Left renal pelvis (tissue), 4 donors: ENCODE measurements around the gene TJAP1. TPM values are rescaled to one million over a fixed set of nuclear protein-coding genes. Genes with fewer than 3 reads are reported as not detected.
A peak's percentile ranks its signal among the peaks of the same experiment; 100 is the strongest.

Experiments used
- DNase-seq, 4 donors: peaks; one replicate each; pipeline ENCODE4 v3.0.0-alpha.2; 2013; ENCODE audit warnings: low read depth in 4 of 4, low spot score in 3 of 4
- polyA plus RNA-seq, 4 donors: library from polyadenylated mRNA; unstranded; fragments of 120-200 nt; gene quantifications; one replicate each; pipeline ENCODE4 v1.2.1, GENCODE V29; 2013; ENCODE audit not compliant: insufficient read length in 4 of 4

TJAP1 gene
- polyA plus RNA-seq, 4 donors, result 26.5 to 46.5 (median 33.3) TPM

- DNase-seq, result no peak
Measured at GRCh38 chr6:43500921-43501320, 23.6 kb downstream of the TJAP1 start.

GRCh38 chr6:43502666-43503065, 25.3 kb downstream of the TJAP1 start:
- DNase-seq, result no peak

GRCh38 chr6:43503443-43503842, 26.1 kb downstream of the TJAP1 start:
- no peak for DNase-seq

- no peak for DNase-seq
Measured at GRCh38 chr6:43504756-43505593, 27.6 kb downstream of the TJAP1 start.

GRCh38 chr6:43505718-43506117, 28.3 kb downstream of the TJAP1 start:
- no peak for DNase-seq

- DNase-seq, result no peak
Measured at GRCh38 chr6:43506171-43506570, 28.8 kb downstream of the TJAP1 start.

- DNase-seq, result peak; percentile 61 to 83 (median 70)
Measured at GRCh38 chr6:43506667-43507471, 29.5 kb downstream of the TJAP1 start.

GRCh38 chr6:43508481-43509141, 31.2 kb downstream of the TJAP1 start:
- DNase-seq, result no peak

GRCh38 chr6:43509142-43509983, 32.0 kb downstream of the TJAP1 start:
- DNase-seq, result no peak

GRCh38 chr6:43509984-43510826, 32.8 kb downstream of the TJAP1 start, which contains the start of gene LRRC73:
LRRC73 (minus strand) TSS chr6:43510346; CDS start chr6:43509785, 561 bp downstream.
- DNase-seq, result peak in 3 of 4 donors; percentile 45 to 62 (median 61)

- DNase-seq, result no peak
Measured at GRCh38 chr6:43510827-43511163, 33.4 kb downstream of the TJAP1 start.

GRCh38 chr6:43511824-43512415, 34.5 kb downstream of the TJAP1 start:
- no peak for DNase-seq

- no peak for DNase-seq
Measured at GRCh38 chr6:43515808-43516207, 38.4 kb downstream of the TJAP1 start.

- DNase-seq, result no peak
Measured at GRCh38 chr6:43516367-43516696, 39.0 kb downstream of the TJAP1 start.

GRCh38 chr6:43516697-43517504, 39.5 kb downstream of the TJAP1 start, which contains the start of the genes POLR1C and YIPF3:
POLR1C (plus strand) TSS chr6:43517089; CDS start chr6:43517110, 21 bp downstream.
YIPF3 (minus strand) TSS chr6:43516926; CDS start chr6:43516807, 119 bp downstream.
- DNase-seq, result peak; percentile 95 to 98 (median 97)

- no peak for DNase-seq
Measured at GRCh38 chr6:43517505-43518357, 40.4 kb downstream of the TJAP1 start.

GRCh38 chr6:43520097-43520496, 42.7 kb downstream of the TJAP1 start:
- DNase-seq, result no peak
